GM21423 (cell line): Measurements from ENCODE around the gene SCGB1C1.

Experiments used
- ATAC-seq: cut with Tn5 transposase; IDR thresholded peaks from one replicate; pipeline ENCODE4 v1.9.1; 2021; ENCODE audit warnings: mild to moderate bottlenecking, moderate library complexity; ENCODE audit not compliant: unreplicated experiment

The SCGB1C1 gene

GRCh38 chr11:204587-205109 lies 11.8 kb downstream of the SCGB1C1 start:
- ATAC-seq = no peak

GRCh38 chr11:205221-206001 lies 12.5 kb downstream of the SCGB1C1 start:
- no peak for ATAC-seq

GRCh38 chr11:206002-206384 lies 13.1 kb downstream of the SCGB1C1 start:
- no peak for ATAC-seq

GRCh38 chr11:206526-207207 lies 13.8 kb downstream of the SCGB1C1 start:
- ATAC-seq = no peak

GRCh38 chr11:207208-207862 lies 14.5 kb downstream of the SCGB1C1 start, which contains the start of the genes BET1L and RIC8A:
TSS of gene BET1L (minus strand) at chr11:207399. CDS start at chr11:207321, 78 bp downstream.
TSS of gene RIC8A (plus strand) at chr11:207708. CDS start at chr11:208855, 1,147 bp downstream.
- peak; percentile 65 for ATAC-seq

GRCh38 chr11:207863-208180 lies 14.9 kb downstream of the SCGB1C1 start:
- ATAC-seq = no peak

- ATAC-seq = peak; percentile 37
Observed at GRCh38 chr11:208181-208916, 15.5 kb downstream of the SCGB1C1 start.

GRCh38 chr11:208917-209260 lies 16.0 kb downstream of the SCGB1C1 start:
- ATAC-seq = no peak

GRCh38 chr11:209275-210121 lies 16.6 kb downstream of the SCGB1C1 start:
- no peak for ATAC-seq

- no peak for ATAC-seq
Observed at GRCh38 chr11:210122-210802, 17.4 kb downstream of the SCGB1C1 start.

GRCh38 chr11:210803-211180 lies 17.9 kb downstream of the SCGB1C1 start:
- ATAC-seq = no peak

- ATAC-seq = no peak
Observed at GRCh38 chr11:211295-211694, 18.4 kb downstream of the SCGB1C1 start.

- no peak for ATAC-seq
Observed at GRCh38 chr11:211741-212140, 18.9 kb downstream of the SCGB1C1 start.

GRCh38 chr11:212150-213100 lies 19.5 kb downstream of the SCGB1C1 start:
- ATAC-seq = no peak

GRCh38 chr11:213111-213510 lies 20.2 kb downstream of the SCGB1C1 start:
- ATAC-seq = no peak

- ATAC-seq = no peak
Observed at GRCh38 chr11:214083-214482, 21.2 kb downstream of the SCGB1C1 start.

GRCh38 chr11:215581-216037 lies 22.7 kb downstream of the SCGB1C1 start:
- ATAC-seq = no peak
